Epithelial cell of esophagus (primary cell): ENCODE data around the gene USP21.

Source experiments
- DNase-seq: peaks from one replicate; pipeline ENCODE4 v3.0.0; 2010; ENCODE audit warnings: low read depth
- H3K4me3 ChIP-seq: 2 replicates; pipeline ENCODE4 v1.5.1; 2011; ENCODE audit warnings: mild to moderate bottlenecking, low read length, control low read depth
- TF ChIP-seq, protein P1 (sequence below): IDR thresholded peaks from 2 replicates; pipeline ENCODE4 v1.5.1; 2011; ENCODE audit warnings: low read depth, mild to moderate bottlenecking, low read length, control low read depth, inconsistent platforms; ENCODE audit not compliant: insufficient read depth; ENCODE audit errors: missing control alignments

USP21 gene

DNA sequence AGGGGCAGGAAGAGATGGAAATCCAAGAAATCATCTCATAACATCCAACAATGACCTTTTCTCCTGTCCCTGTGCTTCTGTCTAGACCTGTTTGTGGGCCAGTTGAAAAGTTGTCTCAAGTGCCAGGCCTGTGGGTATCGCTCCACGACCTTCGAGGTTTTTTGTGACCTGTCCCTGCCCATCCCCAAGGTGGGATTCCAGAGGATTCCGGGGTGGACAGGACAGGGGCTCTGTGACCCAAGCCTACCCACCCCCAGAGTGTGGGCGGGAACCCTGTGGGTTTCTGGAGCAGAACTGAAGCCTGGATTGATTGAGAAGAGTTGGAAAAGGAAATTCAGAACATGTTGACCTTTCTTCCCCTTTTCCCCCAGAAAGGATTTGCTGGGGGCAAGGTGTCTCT lies 4.5 kb downstream of the USP21 start:
- no peak for DNase-seq
- TF ChIP-seq, protein P1, sequence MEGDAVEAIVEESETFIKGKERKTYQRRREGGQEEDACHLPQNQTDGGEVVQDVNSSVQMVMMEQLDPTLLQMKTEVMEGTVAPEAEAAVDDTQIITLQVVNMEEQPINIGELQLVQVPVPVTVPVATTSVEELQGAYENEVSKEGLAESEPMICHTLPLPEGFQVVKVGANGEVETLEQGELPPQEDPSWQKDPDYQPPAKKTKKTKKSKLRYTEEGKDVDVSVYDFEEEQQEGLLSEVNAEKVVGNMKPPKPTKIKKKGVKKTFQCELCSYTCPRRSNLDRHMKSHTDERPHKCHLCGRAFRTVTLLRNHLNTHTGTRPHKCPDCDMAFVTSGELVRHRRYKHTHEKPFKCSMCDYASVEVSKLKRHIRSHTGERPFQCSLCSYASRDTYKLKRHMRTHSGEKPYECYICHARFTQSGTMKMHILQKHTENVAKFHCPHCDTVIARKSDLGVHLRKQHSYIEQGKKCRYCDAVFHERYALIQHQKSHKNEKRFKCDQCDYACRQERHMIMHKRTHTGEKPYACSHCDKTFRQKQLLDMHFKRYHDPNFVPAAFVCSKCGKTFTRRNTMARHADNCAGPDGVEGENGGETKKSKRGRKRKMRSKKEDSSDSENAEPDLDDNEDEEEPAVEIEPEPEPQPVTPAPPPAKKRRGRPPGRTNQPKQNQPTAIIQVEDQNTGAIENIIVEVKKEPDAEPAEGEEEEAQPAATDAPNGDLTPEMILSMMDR, result no peak
- H3K4me3 ChIP-seq, result no peak overlapping the region

DNA sequence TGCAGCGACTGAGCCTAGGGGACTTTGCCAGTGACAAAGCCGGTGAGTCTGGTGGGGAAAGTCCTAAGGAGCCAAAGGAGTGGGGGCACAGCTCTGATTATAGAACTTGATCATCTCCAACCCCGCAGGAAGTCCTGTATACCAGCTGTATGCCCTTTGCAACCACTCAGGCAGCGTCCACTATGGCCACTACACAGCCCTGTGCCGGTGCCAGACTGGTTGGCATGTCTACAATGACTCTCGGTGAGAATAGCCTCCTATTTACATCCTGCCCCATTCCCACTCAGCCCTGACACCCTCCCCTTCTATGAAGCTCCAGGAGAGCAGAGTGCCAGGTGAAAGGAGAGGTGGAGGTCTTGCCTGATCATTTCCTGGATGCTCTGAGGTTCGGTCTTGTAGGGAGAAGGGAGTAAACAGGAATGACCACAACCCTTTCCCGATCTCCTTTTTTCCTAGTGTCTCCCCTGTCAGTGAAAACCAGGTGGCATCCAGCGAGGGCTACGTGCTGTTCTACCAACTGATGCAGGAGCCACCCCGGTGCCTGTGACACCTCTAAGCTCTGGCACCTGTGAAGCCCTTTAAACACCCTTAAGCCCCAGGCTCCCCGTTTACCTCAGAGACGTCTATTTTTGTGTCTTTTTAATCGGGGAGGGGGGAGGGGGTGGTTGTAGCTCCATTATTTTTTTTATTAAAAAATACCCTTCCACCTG lies 5.8 kb downstream of the USP21 start:
- TF ChIP-seq, protein P1, result no peak
- H3K4me3 ChIP-seq, result peak overlapping the region; percentile 88
- no peak for DNase-seq

DNA sequence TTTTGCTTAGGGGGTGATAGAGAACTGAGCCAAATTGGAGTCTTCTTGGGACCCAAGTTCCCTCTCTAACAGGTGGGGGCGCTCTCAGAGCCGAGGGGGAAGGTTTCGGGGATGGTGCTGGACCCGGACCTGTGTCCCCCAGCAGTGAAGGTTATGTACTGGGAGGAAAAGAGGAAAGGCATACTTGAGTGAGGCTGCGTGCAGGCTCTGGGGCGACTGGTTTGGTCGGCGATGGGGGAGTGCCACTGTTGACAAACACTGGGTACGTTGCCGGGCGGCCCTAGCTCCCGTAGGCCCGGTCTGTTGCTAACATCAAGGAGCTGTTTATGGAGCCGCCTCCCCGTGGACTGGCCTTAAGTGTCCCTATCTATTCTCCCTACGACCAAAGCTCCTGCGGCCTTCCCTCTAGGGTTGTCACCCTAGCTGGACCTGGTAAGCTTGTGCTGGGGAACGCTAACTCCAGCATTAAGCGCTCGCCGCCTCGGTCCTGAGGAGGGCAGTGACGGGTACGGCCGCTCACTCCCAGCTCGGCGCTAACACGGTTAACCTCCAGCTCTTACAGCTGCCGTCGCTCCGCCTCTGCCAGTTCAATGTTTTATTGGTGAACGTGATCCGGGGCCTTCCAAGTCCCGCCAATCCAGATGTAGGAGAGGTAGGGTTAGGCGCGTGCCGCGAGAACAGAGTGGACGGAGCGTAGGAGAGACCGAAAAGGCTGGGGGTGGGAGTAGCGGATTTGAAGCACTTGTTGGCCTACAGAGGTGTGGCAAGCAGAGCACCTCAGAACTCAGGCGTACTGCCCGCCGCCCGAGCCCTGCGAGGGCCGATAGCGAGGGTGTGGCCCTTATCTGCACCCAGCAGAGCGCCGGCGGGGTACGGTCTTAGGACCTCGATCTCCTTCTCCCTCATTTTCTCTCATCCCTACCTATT lies 6.7 kb downstream of the USP21 start, which contains the start of gene PPOX:
Gene PPOX, plus strand, starts transcription at position 685 of the 927 bp plus-strand sequence. CDS start 422 bp downstream, outside the sequence.
- peak within 1 kb of the TSS; percentile 88 for H3K4me3 ChIP-seq
- peak; percentile 99 for DNase-seq
- TF ChIP-seq, protein P1, result peak; percentile 35

DNA sequence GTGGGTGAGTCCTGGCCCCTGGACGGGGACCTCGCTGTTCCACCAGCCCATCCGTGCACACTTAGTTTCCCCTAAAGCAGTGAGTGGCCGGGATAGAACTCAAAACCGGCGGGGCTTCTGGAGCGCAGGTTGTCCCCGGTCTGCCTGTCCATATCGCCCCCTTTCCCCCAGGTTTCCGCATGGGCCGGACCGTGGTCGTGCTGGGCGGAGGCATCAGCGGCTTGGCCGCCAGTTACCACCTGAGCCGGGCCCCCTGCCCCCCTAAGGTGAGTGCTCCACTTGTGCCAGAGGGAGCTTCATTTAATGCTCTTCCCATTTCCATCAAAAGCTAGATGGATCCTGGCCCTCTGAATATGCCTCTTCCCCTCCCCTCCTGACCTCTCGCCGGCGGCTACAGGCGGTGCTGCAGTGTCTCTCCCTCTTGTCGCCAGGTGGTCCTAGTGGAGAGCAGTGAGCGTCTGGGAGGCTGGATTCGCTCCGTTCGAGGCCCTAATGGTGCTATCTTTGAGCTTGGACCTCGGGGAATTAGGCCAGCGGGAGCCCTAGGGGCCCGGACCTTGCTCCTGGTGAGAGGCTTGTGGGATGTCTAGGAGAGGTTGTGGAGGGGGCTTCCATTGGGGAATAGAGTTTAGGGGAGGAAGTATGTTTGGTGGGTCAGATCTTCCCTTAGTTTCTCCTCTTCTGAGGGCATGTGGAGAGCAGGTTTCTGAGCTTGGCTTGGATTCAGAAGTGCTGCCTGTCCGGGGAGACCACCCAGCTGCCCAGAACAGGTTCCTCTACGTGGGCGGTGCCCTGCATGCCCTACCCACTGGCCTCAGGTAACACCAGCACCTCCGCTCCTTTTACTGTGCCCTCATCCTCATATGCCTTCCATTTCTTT lies 7.6 kb downstream of the USP21 start:
- H3K4me3 ChIP-seq, result peak overlapping the region; percentile 88
- TF ChIP-seq, protein P1, result no peak

DNA sequence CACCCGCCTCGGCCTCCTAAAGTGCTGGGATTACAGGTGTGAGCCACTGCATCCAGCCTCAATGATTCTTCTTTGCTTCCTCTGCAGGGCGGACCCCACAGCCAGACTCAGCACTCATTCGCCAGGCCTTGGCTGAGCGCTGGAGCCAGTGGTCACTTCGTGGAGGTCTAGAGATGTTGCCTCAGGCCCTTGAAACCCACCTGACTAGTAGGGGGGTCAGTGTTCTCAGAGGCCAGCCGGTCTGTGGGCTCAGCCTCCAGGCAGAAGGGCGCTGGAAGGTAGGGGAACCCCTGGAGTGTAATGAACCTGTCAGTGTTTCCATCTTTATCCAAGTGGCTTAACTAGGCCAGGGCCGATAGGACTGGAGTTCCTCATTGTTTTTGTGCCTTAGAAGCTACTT lies 9.6 kb downstream of the USP21 start:
- no peak for DNase-seq
- TF ChIP-seq, protein P1, result no peak
- no peak overlapping the region for H3K4me3 ChIP-seq

More for the DNA sequence above, 7.6 kb downstream of the USP21 start:
- no peak for DNase-seq

DNA sequence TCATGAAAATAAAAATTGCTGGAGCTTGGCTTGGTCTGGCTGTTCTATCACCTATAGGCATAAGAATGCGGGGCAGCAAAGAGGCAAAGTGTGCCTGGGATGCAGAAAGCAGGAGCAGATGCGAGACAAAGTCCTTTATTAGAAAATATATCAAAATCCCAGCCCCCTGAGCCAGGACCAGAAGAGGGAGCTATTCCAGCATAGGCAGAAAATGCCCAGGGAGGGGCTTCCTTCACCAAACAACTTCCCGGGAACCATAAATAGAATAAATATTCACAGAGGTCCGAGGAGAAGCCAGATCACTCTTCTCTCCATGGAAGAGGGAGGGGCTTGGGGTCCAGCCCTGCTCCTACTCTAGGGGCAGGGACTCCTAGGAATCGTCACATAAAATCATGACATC lies 11.9 kb downstream of the USP21 start:
- TF ChIP-seq, protein P1, result no peak
- no peak for DNase-seq
- no peak overlapping the region for H3K4me3 ChIP-seq
